T-helper 2 cell (primary cell): ENCODE measurements around the gene ICOS.
"Not testable (repeated sequence)": the region's sequence is repeated elsewhere in the genome, so short reads cannot be mapped to it uniquely, and the experiment has no call there.

Source experiments
- DNase-seq, 5 experiments: peaks; one replicate each; pipeline versions ENCODE4 v3.0.0 to v3.0.0-alpha.2; 2012 to 2022

The ICOS gene

GRCh38 chr2:203982276-203982675, 45.7 kb downstream of the ICOS start:
- no peak for DNase-seq

- no peak for DNase-seq
Observed at GRCh38 chr2:203983064-203983715, 46.6 kb downstream of the ICOS start.

- not testable (repeated sequence) for DNase-seq
Observed at GRCh38 chr2:203985978-203986377, 49.4 kb downstream of the ICOS start.

DNA sequence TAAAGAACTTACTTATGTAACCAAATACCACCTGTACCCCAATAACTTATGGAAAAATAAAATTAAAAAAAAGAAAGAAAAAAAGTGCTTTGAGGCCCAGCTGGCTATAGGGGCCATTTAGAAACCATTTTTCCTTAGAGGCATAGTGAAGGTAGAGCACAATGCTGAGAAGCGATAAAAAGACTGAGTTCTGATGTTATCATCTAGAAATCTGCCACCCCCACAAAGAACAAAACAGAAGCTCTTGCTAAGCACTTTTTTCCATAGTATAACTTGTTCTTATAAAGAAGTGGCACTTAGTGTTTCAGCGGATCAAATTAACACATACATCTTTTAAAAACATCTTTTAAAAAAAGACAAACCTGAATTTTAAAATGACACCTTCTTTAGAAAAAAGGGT, 51.4 kb downstream of the ICOS start:
- DNase-seq = peak in 1 of 5 experiments; percentile 80

GRCh38 chr2:203988500-203989260, 52.1 kb downstream of the ICOS start:
- DNase-seq = no peak

GRCh38 chr2:203989521-203989920, 53.0 kb downstream of the ICOS start:
- DNase-seq = no peak

GRCh38 chr2:203992509-203992908, 55.9 kb downstream of the ICOS start:
- DNase-seq = no peak

DNA sequence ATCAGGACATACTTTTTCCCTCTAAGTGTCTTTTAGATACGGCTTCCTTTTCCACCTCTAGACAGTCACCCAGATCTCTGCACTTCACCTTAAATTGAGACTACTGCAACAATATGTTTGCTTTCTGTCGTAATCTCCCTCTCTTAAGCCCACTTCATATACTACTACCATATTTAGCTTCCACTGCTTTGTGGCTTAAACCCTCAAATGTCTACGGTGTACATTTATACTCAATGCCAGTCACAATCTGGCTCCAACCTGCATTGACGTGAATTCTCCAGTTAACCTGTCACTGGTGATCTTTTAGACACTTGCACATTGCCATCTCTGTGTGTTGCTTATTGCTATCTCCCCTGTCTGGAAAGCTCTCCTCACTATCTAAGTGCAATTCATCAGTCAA, 56.4 kb downstream of the ICOS start:
- no peak for DNase-seq

DNA sequence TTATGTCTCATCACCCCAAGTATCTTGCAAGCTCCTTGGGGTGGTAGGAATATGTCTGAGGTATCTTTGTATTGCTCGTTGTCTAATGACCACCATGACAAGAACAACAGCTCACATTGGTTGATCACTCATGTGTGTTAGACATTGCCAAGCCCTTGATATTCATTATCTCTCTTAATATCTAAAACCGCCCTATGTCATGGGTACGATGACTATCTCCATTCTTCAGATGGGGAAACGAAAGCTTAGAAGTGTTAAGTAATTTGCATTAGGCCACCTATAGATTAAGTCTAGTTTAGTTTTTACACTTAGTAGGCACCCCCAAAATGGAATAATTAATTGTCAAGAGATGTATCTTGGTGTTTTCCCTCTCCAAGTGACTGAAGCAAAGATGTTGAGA, 57.0 kb downstream of the ICOS start:
- DNase-seq = peak in 1 of 5 experiments; percentile 68

GRCh38 chr2:203994735-203995134, 58.2 kb downstream of the ICOS start:
- peak in 1 of 5 experiments; percentile 86 for DNase-seq

GRCh38 chr2:203996692-203997091, 60.1 kb downstream of the ICOS start:
- no peak for DNase-seq

DNA sequence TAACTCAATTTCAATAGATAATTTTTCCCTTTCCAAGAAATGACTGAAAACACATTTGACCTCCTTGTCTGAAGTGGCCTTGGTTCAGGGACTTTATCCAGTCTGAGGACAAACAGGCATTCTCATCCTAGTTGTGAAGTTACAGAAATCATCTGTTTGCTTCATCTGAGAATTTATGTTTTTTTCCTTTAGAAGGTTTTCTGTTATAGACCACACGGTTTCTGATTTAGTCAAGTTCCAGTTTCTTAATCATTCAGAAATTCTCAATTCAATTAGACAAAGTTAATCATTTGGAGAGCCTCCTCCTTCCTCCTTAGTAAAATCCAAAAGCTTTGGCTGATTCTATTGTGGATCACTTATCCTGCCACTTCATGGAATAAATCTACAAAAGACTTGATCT, 60.9 kb downstream of the ICOS start:
- peak in 1 of 5 experiments; percentile 49 for DNase-seq

DNA sequence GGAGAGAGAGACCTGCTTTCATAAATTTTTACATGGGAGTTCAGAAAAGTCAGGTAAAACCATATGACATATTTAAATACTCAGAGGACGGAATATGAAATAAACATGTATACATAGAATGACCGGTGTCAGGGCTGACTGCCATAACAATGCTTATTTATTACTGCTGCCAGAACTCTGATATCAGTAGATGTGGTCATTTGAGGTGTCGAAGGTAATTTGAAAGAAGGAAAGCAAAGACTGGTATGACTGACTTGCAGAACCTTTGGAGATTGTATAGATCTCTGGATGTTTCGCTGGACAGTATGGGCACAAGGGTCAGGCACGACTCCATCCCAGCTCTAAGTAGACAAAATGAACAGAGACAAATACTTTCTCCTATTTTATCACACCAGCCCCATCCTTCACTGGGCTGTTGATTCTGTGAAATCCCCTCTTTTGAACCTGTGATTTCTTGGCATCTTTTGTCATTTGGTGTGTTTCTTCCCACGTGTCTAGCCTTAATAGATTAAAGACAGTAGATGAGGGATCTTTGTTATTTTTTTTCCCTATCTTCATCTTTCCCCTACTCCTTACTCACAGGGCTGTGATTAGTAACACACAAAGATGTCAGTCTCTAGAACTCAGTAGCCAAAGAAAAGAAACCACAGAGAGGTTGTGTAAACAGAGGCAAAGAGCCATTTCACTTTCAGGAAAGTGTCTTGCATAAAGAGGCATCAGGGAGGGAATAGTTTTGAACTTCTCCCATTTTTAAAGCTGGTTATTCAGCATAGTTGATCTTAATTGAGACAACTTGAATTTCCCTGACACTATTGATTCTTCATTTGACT, 61.6 kb downstream of the ICOS start:
- no peak for DNase-seq

DNA sequence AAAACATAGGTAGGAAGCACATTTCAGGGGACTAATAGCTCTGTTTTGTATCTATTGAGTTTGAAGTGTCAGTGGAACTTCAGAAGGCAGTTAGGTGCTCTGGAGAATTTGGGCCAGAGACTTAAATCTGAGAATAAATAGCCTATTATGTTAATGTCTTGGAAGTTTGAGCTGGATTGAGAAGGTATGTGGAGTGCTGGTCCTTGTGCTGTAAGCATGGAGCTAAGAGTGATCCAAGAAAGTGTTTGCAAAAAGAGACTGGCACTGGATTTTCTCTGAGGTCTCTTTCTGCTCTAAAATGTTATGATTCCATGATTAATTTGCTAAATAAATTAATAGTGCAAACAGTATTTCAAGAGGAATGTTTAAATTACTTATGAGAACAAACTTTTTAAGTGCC, 63.3 kb downstream of the ICOS start:
- DNase-seq = no peak

- peak in 1 of 5 experiments; percentile 70 for DNase-seq
Observed at GRCh38 chr2:204000446-204000845, 63.9 kb downstream of the ICOS start.

DNA sequence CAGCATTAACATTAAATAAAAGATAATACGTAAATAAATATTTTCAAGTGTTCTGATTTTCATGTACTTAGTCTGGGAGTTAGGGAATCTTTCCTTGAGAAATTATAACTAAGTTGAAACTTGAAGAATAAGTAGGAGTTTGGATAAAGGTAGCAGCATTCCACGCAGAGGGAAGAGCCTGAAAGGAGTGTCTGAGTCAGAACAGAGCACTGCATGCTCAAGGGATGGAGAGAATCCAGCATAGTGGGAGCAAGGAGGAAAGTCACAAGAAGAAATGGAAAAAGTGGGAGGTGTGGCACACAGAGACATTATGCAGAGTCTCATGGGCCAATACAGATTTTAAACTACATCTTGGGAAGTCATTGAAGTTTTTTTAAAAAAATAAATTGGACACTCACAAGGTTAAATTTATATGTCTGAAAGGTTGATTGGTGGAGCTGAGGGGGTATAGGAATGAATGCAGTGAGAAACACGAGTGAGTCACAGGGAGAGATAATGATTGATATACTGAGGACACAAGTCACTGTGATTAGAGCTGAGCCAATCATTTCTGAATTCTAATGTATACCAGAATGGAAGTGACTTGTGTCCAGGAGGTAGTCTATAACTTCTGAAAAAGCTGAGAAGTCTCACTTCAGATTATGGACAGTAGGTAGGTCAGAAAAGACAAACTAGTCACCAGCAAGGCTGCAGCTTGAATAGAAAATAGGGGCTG, 66.9 kb downstream of the ICOS start:
- DNase-seq = no peak

GRCh38 chr2:204004912-204005311, 68.3 kb downstream of the ICOS start:
- DNase-seq = no peak

DNA sequence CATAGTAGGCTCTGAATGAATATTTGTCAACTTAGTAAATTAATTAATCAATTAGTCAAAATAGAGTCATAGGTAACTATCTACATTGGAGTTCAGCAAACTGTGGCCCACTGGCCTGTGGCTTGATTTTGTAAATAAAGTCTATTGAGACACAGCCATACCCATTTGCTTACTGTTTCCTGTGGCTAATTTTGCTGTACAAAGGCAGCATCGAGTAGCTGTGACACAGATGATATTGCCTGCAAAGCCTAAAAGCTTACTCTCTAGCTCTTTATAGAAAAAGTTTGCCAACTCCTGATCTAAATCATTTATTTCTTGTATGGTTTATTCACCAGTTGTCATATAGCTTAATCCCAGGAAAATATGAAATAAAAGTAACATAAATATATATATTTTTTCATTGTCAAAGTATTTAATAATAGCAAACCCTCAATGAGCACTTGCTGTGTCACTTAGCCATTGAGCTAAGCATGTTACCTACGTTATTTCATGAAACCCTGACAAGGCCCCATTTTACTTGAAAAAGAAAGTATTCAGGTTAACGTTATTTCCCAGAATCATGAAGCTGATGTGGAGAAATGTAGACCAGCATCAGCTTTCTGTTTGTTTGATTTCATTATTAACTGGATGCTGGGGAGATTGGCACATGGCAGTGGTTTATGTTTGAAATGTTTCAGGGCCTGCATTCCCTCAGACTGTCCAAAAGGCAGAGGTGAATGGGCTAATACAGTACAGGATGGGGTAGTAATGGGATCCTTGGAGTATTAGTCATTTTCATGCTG, 69.6 kb downstream of the ICOS start:
- DNase-seq = peak in 1 of 5 experiments; percentile 59

GRCh38 chr2:204008352-204008751, 71.8 kb downstream of the ICOS start:
- no peak for DNase-seq

DNA sequence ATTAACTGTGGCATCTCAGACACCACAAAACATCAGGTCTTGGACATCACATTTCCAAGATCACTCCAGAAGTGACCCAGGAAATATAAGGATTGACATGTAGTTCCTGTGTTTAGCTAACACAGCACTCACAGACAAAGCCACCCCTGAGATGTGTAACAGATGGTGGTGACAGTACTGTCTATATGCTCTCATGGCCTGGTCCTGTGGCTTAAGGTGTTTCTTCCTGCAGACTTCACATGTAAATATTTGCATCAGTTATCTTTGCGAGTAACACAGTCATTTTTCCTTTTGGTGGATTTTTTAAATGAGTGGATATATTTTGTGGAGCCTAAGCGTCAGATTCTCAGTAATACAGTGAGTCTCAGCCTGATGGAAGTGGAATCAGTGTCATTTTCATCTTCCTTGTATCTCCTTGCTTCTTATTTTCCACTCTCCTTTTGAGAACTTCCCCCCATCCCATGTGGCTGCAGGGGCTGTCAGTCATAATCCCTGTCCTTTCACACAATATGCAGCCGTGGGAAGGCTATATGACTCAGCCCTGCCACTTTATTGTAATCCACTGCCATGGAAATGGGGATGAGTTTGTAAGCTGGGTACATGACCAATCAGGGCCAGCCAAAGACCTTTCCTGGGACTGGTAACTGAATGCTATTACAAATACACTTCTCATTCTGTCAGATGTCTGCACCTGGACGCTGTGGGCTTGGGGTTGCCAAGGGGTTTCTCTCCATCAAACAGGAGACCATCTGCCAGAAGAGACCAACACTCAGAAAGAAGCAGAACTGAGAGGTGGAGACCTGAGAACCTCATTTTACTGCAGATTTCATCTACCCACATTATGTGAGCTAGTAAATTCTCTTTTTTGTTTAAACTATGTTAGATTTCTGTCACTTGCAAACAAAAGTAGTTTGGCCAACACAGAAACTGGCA, 74.3 kb downstream of the ICOS start:
- DNase-seq = peak in 1 of 5 experiments; percentile 53
